ENCODE measurements around the gene DKKL1.

Gene DKKL1

DNA sequence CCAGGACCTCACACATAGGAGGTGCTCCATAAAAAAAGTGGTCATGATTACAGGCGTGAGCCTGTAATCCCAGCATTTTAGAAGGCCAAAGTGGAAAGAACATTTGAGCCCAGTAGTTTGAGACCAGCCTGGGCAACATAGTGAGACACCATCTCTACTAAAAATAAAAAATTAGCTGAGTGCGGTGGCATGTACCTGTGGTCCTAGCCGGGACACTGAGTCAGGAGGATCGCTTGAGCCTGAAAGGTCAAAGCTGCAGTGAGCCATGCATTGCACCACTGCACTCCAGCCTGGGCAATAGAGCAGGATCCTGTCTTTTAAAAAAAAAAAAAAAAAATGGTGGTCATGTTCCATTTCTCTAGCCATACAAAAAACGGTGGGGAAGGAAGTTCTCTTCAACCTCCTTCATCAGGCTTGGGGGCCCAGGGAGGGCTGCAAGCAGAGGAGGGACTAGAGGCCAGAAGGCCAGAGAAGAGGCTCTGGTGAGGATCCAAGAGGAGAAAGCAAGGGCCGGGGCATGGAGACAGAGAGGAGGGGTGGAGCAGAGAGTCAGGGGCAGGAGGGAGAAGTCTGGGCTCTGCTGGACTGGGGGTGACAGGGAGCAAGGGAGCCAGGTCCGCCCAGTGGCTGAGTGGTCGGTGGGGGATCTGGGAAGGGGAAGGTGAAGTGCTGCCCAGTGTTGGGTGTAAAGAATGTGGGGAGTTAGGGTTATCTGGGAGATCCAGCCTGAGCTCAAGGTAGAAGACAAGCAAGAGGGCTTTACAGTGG lies 33.2 kb downstream of the DKKL1 start:
- no peak for DNase-seq (ENCODE audit: low read depth in 2 of 2)

DNA sequence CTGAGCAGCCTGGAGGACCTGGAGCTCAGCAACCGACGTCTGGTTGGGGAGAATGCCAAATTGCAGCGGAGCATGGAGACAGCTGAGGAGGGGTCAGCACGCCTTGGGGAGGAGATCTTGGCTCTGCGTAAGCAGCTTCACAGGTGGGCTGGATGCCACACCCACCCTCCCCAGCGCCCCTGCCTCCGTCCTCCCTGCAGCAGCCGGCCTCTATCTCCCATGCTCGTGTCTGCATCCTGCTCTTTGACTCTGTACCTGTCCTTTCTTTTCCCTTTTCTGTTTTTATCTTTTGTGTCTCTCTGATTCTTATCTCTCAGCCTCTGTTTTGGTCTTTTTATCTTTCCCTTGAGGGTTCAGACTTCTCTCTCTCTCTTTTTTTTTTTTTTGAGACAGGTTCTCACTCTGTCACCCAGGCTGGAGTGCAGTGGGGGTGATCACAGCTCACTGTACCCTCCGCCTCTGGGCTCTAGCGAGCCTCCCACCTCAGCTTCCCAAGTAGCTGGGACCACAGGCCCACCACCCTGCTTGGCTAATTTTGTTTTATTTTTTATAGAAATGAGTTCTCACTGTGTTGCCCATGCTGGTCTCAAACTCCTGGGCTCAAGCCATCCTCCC lies 34.4 kb downstream of the DKKL1 start:
- no peak for DNase-seq (ENCODE audit: low read depth in 2 of 2)

DNA sequence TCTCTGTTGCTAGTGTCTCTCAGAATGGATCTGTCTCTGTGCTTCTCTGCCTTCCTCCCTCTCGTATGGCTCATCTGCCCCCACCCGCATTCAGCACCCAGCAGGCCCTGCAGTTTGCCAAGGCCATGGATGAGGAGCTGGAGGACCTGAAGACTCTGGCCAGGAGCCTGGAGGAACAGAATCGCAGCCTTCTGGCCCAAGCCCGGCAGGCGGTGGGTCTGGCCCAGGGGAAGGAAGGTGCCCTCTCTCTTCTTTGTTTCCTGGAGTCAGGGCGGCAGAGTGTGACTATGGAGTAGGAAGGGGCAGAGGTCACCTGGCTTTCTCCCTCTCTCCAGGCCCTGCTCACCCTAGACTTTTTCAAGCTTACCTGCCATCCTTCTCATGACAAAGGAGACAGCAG lies 35.3 kb downstream of the DKKL1 start:
- no peak for DNase-seq (ENCODE audit: low read depth in 2 of 2)

DNA sequence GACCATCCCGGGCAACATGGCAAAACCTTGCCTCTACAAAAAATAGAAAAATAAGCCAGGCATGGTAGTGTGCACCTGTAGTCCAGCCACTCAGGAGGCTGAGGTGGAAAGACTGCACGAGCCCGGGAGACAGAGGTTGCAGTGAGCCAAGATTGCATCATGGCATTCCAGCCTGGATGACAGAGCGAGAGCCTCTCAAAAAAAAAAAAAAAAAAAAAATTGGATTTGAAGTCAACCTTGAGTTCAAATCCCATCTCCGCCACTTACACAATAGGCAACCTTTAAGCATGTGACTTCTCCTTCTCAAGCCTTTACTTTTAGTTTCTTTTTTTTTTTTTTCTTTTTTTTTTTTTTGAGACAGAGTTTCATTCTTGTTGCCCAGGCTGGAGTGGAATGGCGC lies 36.4 kb downstream of the DKKL1 start:
- no peak for DNase-seq (ENCODE audit: low read depth in 2 of 2)

DNA sequence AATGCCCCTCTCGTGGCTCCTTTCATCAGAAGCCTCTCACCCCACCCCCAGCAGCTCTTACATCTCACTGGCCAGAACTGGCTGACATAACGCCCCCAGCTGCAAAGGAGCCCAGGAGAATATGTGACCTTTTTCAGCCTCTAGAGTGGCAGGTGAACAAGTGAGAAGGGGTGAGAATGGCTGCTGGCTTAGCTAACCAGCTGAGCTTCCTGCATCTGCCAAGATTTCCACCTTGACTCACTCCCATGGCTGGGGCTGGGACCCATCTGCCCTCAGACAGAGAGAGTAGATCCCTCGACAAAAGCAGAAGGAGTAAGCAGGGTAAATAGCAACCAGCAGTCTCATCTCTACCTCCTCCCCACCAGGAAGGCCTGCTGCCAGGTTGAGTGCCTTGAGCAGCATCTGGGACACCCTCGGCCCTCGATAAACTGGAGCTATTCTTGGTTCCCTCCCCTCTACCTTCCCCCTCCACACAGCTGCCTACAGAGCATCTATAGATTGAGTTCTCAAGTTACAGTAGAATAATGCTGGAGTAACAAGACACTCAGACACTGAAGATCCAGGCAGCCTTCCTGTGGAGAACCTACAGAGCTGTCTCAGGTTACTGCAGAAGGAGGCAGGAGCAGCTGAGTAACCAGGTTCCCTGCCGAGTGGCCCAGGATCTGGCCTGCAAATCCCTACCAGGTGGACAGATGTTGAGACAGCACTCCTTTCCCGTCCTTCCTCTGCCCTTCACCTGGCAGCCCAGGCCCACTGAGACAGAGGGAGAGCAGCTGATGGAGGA lies 39.9 kb downstream of the DKKL1 start:
- no peak for DNase-seq (ENCODE audit: low read depth in 2 of 2)

DNA sequence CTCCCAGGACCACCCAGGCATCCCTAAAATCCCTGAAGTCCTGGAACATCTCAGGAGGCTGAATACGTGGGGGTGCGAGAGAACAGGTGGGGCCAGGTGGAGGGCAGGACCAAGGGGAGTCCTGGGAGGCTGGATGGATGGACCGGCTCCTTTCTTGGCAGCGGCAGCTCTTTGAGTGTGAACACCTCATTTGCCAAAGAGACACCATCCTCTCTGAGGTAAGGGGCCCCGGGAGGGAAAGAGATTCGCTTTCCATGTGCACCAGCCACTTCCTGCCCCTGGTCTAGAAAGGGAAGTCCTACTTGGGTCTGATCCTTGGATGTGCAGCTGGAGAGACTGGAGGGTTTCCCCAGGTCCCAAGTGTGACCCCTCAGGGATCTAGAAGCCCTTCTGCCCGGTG lies 43.4 kb downstream of the DKKL1 start:
- DNase-seq (ENCODE audit: low read depth in 2 of 2): no peak

DNA sequence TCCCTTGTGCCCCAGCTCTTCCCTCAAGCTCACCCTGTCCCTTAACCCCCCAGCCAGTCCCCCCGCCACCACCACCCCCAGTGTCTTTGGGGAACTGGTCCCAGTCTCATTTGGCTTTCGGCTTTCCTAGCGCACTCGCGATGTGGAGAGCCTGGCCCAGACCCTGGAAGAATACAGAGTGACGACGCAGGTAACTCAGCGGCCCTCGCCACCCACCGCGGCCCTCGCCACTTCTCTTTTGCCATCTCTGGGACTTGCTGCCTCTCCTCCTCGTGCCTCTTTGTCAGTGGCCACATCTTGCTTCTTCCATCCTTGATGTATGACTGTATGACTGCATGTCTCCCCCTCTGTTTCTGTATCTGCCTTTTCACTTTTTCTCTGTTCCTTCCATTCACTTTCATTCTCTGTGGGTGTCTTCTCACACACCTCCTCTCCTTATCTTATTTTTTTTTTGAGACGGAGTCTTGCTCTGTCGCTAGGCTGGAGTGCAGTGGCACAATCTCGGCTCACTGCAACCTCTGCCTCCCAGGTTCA lies 43.9 kb downstream of the DKKL1 start:
- DNase-seq (ENCODE audit: low read depth in 2 of 2): no peak

DNA sequence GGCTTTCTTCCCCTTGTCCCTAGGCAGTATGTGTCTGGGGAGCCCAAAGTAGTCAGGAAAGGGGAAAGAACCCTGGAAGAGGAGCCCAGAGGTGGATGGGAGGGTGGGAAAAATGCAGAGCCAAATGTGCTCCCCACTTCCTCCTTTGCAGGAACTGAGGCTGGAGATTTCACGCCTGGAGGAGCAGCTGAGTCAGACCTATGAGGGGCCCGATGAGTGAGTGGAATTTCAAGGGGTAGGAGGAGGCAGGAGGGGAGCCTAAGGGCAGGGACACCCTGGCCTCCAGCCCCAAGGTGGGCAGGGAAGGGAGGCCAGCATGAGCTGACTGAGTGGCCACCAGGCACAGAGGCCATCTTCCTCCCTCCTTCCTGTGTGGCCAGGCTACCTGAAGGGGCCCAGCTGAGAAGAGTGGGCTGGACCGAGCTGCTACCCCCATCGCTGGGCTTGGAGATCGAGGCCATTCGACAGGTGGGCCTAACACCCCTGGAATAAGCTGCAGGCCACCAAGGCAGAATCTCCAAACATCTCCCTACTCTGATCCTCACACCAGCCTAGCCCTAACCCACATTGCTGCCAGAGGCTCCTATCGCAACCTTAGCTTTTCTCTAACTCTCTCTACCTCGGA lies 45.3 kb downstream of the DKKL1 start:
- no peak for DNase-seq (ENCODE audit: low read depth in 2 of 2)

DNA sequence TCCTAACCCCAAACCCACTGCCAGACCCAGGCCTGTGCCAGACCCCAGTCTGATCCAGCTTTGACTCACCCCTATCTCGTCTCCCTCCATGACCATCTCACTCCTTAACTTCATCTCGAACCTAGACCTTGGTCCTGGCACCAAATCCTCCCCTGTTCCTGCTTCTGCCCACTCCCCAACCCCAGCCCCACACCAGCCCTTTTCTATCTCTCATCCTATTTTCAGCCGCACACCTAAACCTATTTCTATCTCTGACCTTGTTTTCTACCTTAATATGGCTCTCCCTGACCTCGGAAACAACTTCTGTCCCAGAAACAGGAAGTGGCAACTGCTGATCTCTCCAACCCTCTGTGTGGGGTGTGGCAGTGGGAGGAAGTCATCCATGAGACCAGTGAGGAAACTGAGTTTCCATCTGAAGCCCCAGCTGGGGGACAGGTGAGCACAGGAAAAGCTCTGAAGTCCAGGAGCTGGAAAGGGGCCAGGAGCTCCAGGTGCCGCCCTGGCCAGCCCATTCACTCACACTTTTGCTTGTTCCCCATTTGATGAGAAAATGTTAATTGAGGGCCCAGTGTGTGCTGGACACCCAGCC lies 45.9 kb downstream of the DKKL1 start:
- no peak for DNase-seq (ENCODE audit: low read depth in 2 of 2)

DNA sequence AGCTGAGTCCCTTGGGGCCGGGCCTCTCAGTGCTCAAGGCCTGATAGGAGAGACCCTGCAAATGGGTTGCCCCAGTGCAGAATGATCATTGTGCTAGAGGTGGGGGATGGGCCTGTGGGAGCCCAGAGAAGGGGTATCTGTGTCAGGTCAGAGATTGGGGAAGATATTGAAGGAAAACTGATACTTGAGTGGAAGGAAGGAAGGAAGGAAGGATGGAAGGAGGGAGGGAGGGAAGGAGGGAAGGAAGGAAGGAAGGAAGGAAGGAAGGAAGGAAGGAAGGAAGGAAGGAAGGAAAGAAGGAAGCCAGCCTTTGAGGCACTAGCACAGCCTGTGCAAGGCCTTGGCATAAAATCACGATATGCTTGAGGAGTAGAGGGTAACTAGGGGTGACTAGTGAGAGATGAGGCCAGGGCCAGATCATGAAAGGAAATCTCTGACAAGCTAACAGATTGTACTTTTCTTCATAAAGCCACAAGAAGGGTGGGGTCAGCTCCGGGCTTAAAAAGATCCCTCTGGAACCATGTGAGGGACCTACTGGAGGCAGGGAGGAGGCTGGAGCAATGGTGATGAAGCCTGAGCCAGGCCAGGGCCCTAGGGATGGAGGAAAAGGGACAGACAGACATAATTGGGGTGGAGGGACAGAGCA lies 48.1 kb downstream of the DKKL1 start:
- DNase-seq (ENCODE audit: low read depth in 2 of 2): no peak

DNA sequence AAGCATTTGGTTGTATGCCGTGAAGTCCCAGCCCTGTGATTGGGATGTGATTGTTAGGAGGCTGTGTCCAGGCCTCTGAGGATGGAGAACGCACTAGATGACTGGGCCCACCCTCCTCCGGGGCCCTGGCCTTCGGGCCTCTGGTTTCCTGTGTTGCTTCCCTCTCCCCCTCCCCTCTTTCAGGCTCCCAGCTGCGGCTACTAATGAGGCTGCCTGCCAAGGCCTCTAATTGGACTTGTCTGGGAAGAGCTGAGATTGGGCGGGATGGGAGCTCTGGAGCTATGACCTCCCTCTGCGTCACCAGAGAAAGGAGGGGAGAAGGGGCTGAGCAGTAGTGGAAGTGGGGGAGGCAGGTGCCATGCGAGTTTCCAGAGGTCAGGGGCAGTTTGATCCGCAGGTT lies 49.7 kb downstream of the DKKL1 start:
- DNase-seq (ENCODE audit: low read depth in 2 of 2): no peak

DNA sequence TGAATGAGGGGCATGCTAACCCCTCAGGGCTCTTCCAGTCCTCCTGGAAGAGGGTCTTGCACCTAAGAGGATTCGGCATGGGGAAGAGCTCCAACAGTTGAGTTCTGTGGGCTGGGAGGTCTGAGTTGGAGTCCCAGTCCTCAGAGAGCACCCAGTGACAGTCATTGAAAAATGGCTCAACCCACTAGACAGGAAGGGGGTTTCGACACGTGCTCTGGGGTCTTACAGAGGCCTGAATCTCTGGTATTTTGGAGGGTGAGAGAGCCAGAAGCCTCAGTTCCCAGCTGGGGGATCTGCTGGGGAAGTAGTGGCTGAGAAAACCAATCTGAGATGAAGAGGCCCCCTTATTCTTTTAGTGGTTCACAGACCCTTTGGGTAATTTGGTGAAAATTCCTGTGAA lies 50.6 kb downstream of the DKKL1 start:
- DNase-seq (ENCODE audit: low read depth in 2 of 2): no peak

DNA sequence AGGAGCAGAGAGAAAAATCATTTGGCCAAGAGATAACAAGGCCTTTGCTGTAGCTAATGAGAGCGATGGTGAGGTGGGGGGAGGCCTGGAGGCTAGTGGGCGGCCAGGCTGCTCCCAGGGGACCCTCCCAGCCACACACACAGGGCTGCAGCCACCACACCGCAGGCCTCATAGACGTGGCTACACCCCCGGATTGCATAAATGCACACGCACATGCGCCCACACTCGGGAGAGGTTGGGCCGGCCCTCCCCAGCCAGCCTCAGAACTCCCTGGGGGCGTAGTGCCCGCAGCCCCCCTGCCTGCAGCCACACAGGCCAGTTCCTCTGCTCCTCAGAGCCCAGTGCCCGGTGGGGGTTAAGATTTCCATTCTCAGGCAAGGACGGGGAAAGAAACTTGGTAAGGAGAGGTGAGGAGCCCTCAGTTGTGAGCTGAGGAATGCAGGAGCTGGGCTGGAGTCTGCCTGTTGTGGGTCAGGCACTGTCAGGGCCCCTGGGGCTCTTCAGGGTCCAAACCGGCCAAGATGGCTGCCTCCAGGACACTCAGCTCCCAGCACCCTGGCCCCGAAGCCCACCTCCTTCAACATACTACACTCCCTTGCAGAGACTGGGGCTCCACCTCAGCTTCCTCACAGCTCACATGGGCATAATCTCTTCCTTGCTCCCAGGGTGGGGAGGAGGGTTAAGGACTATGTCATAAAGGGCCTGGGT lies 51.6 kb downstream of the DKKL1 start:
- no peak for DNase-seq (ENCODE audit: low read depth in 2 of 2)

DNA sequence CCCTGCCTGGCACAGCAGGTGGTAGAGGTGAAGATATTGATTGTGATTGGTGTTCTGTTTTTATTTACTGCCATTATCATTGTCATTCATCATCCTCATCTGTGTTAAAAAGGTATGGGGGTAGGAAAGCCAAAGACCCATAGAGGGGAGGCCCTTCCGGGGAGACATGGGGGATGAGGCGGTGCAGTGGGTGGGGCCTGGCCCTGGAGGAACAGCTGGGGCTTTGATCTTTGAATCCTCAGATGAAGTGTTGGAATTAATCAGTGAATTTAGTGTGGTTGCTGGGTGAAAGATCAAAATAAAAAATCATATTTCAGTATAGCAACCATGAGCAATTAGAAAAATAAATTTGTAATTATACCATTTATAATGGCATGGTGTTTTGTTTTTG lies 52.1 kb downstream of the DKKL1 start:
- no peak for DNase-seq (ENCODE audit: low read depth in 2 of 2)

DNA sequence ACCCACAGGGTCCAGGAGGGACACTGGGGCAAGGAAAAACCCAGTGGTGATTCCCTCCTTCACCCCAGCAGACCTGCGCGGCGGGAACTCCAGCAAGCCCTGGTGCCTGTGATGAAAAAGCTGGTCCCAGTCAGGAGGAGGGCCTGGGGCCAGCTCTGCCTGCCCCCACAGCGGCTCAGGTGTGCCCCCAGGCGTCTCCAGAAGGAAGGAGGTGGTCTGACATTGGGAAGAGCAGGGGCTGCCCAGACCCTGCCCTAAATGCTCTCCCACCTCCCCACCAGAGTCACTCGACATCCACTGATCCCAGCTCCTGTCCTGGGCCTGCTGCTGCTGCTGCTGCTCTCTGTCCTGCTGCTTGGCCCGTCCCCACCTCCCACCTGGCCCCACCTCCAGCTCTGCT lies 53.4 kb downstream of the DKKL1 start:
- no peak for DNase-seq (ENCODE audit: low read depth in 2 of 2)

DNA sequence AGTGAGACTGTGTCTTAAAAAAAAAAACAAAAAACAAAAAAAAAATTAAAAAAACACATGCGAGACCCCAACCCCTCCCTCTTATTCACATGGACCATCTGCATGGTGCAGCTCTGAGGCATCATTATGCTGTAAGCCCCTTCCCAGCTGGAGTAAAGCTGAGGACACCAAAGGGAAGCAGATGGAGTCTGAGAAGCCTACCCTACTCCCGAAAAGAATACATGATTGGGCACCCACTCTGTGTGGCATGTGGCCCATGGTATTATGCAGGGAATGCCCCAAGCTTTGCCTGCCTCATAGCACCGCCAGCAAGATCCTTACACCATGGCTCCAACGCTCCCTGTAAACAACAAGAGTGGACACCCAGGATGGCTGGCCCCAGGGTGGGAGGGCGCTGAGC lies 54.8 kb downstream of the DKKL1 start:
- DNase-seq (ENCODE audit: low read depth in 2 of 2): no peak

DNA sequence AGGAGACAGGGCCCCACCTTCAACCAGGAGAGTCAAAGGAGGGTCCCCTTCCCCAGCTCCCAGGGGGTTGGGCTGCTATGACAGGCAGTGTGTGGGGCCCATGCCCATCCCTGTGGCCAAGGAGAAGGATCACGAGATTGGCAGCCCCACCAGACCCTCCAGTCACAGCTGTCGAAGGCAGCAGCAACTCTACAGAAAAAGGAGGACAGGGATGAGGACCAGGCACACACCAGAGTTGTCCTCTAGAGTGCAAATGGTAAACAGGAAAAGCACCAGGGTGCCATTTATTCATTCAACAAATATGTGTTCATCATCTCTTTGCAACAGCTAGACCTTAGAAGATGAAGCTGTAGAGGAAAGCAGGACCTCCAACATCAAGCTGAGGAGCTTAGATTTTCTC lies 55.5 kb downstream of the DKKL1 start:
- DNase-seq (ENCODE audit: low read depth in 2 of 2): no peak

DNA sequence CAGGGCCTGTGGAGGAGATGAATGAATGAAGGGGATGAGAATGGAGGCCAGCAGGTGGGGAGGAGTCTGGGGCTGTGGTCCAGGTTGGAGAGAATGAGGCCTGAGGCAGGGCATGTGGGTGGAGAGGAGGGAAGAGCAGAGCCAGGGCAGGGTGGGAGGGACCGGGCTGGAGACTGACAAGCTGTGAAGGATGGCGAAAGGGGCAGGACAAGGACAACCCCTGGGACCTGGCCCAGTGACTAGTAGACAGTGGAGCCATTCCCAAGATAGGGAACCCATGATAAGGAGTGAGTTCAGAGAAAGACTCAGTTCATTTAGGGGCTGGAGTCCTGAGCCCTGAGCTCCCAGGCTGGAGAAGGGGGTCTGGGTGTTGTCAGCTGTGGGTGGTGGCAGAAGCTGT lies 56.5 kb downstream of the DKKL1 start:
- no peak for DNase-seq (ENCODE audit: low read depth in 2 of 2)

DNA sequence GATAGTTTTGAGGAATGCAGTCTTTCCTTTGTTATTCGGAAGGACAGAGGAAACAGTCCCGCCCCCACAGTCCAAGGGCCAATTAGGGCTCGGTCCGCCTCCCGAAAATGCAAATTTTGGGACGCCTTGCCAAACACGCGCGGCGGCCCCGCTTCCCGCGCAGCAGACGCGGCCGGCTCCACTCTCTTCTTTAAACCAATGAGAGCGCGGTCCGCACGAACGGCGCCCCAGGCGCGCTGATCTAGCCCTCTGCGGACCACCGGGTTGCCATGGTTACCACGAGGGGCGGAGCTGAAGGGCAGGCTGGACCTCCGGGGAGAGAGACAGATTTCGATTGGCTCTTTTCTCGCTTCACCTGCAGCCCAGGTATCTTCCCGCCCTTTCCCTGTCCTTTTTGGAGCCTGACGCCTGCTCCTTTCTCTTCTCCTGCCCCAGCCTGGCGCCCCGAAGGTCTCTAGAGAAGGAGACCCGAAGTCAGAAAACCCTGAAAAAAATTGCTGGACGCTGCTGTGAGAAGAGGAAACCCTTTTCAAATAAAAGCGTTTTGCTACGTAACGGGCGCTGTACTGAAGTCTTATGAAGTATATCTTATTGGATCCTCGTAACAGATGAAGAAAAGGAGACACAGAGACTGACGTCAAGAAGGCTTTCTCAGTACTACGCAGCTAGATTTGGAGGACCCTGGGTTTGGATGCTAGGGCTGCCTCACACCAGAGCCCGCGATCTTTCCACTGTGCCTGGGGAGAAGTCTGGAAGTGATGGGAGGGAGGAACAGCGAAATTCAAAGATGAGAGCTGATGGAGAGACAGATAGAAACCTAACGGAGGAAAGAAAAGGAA lies 57.6 kb downstream of the DKKL1 start:
- no peak for DNase-seq (ENCODE audit: low read depth in 2 of 2)

DNA sequence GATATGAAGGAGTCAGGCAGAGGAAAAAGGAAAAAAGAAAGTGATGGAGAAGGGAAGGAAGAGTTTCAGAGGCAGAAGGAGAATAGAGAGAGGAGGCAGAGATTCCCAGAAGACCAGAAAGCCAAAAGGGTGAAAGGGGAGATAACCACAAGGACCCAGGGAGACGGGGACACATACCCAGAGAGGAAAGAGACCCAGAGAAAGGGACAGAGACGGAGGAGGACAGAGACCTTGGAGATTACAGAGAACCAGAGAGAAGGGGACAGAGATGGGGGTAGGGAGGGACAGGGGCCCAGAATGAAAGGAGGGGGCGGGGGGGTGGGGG lies 58.2 kb downstream of the DKKL1 start:
- DNase-seq (ENCODE audit: low read depth in 2 of 2): no peak

Data from activated CD8-positive, alpha-beta memory T cell treated with anti-CD3 and anti-CD28 coated beads for 4 hours (primary cell).